DOHH2 (cell line): Measurements from ENCODE around the gene DPYD.

ENCODE experiments used
- H3F3A ChIP-seq: fragments of 200-600 bp; sonication (generic), shearing (Covaris generic); 2 replicates; pipeline ENCODE4 v1.6.0; 2016; ENCODE audit warnings: antibody characterized with exemption, mild to moderate bottlenecking; ENCODE audit not compliant: control insufficient read depth, insufficient read depth
- H3K27ac ChIP-seq: fragments of 200-600 bp; sonication (generic); 2 replicates; pipeline ENCODE4 v1.5.1; 2014; ENCODE audit warnings: low read depth, mild to moderate bottlenecking, low read length, moderate library complexity
- H3K27me3 ChIP-seq: fragments of 200-600 bp; sonication (generic); 2 replicates; pipeline ENCODE4 v1.6.1; 2014; ENCODE audit warnings: mild to moderate bottlenecking, low read length, mixed read lengths; ENCODE audit not compliant: control insufficient read depth
- H3K36me3 ChIP-seq: fragments of 200-600 bp; sonication (generic); 2 replicates; pipeline ENCODE4 v1.6.1; 2014; ENCODE audit warnings: mild to moderate bottlenecking, low read length, moderate library complexity, mixed read lengths; ENCODE audit not compliant: control insufficient read depth
- H3K4me1 ChIP-seq: fragments of 200-600 bp; sonication (generic); 2 replicates; pipeline ENCODE4 v1.6.1; 2014; ENCODE audit warnings: mild to moderate bottlenecking, low read length, mixed read lengths; ENCODE audit not compliant: control insufficient read depth
- H3K4me2 ChIP-seq: fragments of 200-600 bp; sonication (generic); 2 replicates; pipeline ENCODE4 v1.6.0; 2014; ENCODE audit warnings: mild to moderate bottlenecking, low read length, moderate library complexity
- H3K4me3 ChIP-seq: fragments of 200-600 bp; sonication (generic); 2 replicates; pipeline ENCODE4 v1.5.1; 2014; ENCODE audit warnings: mild to moderate bottlenecking, low read length, mixed read lengths
- H3K79me2 ChIP-seq: fragments of 200-600 bp; sonication (generic); 2 replicates; pipeline ENCODE4 v1.6.1; 2014; ENCODE audit warnings: mild to moderate bottlenecking, low read length, mixed read lengths; ENCODE audit not compliant: control insufficient read depth
- H3K9me2 ChIP-seq: fragments of 200-600 bp; sonication (generic); replicated peaks from 2 replicates; pipeline ENCODE4 v1.6.1; 2014; ENCODE audit warnings: mild to moderate bottlenecking, low read length, mixed read lengths; ENCODE audit not compliant: control insufficient read depth
- H3K9me3 ChIP-seq: fragments of 200-600 bp; sonication (generic); 2 replicates; pipeline ENCODE4 v1.6.1; 2014; ENCODE audit warnings: antibody characterized with exemption, low read length, mixed read lengths; ENCODE audit not compliant: control insufficient read depth, insufficient read depth
- H4K20me1 ChIP-seq: fragments of 200-600 bp; sonication (generic); 2 replicates; pipeline ENCODE4 v1.6.0; 2014; ENCODE audit warnings: low read depth, mild to moderate bottlenecking, antibody characterized with exemption, low read length, moderate library complexity; ENCODE audit not compliant: control insufficient read depth, insufficient read depth
- CTCF ChIP-seq: fragments of 200-600 bp; sonication (generic); IDR thresholded peaks from one replicate; pipeline ENCODE4 v1.5.1; 2014; ENCODE audit warnings: antibody characterized with exemption, mild to moderate bottlenecking, low read depth, low read length; ENCODE audit not compliant: poor library complexity, severe bottlenecking
- EZH2phosphoT487 ChIP-seq: fragments of 200-600 bp; sonication (generic); IDR thresholded peaks from 2 replicates; pipeline ENCODE4 v1.6.1; 2017; ENCODE audit warnings: borderline replicate concordance, mild to moderate bottlenecking, antibody characterized with exemption, low read length, moderate library complexity, mixed read lengths

DPYD gene

GRCh38 chr1:97797403-97798183, 123.2 kb downstream of the DPYD start:
- Histone ChIP-seq H3K4me2 (no peak overlapping the region), H3K79me2 (no peaks in the 10 kb centered on the region), H3K4me3 (no peak overlapping the region), H3K27ac (no peak overlapping the region), H3K9me3 (no peaks in the 10 kb centered on the region), H3K9me2 (no peaks in the 10 kb centered on the region), H3K4me1 (no peaks in the 10 kb centered on the region), H3K27me3 (no peaks in the 10 kb centered on the region), H4K20me1 (no peaks in the 10 kb centered on the region), H3F3A (no peaks in the 10 kb centered on the region), H3K36me3 (no peaks in the 10 kb centered on the region)
- TF ChIP-seq CTCF = no peak
- no peak for TF ChIP-seq EZH2phosphoT487

GRCh38 chr1:97796711-97797110, 124.1 kb downstream of the DPYD start:
- Histone ChIP-seq H3K9me3 (no peaks in the 10 kb centered on the region), H3K4me2 (no peak overlapping the region), H3K79me2 (no peaks in the 10 kb centered on the region), H3K36me3 (no peaks in the 10 kb centered on the region), H4K20me1 (no peaks in the 10 kb centered on the region), H3K27me3 (no peaks in the 10 kb centered on the region), H3K27ac (no peak overlapping the region), H3K4me1 (no peaks in the 10 kb centered on the region; the same call in 1 of the 2 replicates), H3F3A (no peaks in the 10 kb centered on the region), H3K9me2 (no peaks in the 10 kb centered on the region), H3K4me3 (no peak overlapping the region)
- TF ChIP-seq EZH2phosphoT487 = no peak
- no peak for TF ChIP-seq CTCF

GRCh38 chr1:97792655-97793054, 128.2 kb downstream of the DPYD start:
- Histone ChIP-seq H3K36me3 (no peaks in the 10 kb centered on the region), H3K4me1 (peaks cover 7% of the 10 kb centered on the region; the same call in 1 of the 2 replicates), H3K79me2 (no peaks in the 10 kb centered on the region), H3K4me3 (no peak overlapping the region), H3K9me2 (no peaks in the 10 kb centered on the region), H3K27me3 (no peaks in the 10 kb centered on the region), H3K4me2 (no peak overlapping the region), H3F3A (no peaks in the 10 kb centered on the region), H3K27ac (no peak overlapping the region), H4K20me1 (no peaks in the 10 kb centered on the region), H3K9me3 (no peaks in the 10 kb centered on the region)
- TF ChIP-seq EZH2phosphoT487 = no peak
- TF ChIP-seq CTCF = no peak
